HG03432 (cell line): Measurements from ENCODE around the gene BCL11B.
A peak's percentile ranks its signal among the peaks of the same experiment; 100 is the strongest.

Experiments
- ATAC-seq: cut with Tn5 transposase; IDR thresholded peaks from one replicate; pipeline ENCODE4 v1.9.1; 2021; ENCODE audit warnings: mild to moderate bottlenecking, moderate library complexity; ENCODE audit not compliant: unreplicated experiment

BCL11B gene

DNA sequence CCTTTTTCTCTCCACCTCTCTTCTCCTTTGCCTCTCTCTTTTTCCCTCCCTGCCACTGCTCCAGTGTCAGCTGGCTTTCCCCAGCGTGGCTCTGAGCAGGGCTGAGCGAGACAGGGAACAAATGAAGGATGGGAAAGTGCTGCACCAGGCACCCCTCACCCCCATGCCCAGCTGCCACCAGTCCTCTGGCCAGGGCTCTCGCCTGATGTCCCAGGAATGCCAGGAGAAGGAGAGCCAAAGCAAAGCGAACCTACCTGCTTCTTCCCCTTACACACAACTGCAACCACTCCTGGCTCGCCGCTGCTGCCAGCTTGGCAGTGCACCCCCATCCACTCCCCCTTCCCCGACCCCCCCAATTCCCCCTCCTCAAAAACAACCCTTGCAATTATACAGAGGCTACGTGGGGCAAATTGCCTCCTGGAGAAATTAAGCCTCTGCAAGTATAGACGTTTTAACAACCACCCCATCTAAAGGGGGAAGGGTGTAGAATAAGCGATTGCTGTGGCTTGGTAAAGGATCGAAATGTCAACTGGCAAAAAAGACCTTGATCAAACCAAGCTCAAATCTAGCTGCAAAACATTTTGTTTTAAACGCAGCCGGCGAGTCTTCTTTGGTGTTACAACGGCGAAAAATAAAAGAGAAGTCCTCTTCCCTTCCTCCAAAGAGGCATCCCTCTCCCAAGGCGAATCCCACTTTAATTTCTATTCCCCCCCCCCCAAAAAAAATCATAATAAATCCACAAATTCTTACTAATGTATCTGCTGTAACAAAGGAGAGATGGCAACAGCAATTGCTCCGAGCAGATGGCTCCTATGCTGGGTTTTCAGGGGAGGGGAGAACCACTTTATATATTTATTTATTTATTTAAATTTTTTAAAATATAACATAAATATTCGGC is 2.9 kb downstream of the BCL11B start:
- ATAC-seq: no peak

DNA sequence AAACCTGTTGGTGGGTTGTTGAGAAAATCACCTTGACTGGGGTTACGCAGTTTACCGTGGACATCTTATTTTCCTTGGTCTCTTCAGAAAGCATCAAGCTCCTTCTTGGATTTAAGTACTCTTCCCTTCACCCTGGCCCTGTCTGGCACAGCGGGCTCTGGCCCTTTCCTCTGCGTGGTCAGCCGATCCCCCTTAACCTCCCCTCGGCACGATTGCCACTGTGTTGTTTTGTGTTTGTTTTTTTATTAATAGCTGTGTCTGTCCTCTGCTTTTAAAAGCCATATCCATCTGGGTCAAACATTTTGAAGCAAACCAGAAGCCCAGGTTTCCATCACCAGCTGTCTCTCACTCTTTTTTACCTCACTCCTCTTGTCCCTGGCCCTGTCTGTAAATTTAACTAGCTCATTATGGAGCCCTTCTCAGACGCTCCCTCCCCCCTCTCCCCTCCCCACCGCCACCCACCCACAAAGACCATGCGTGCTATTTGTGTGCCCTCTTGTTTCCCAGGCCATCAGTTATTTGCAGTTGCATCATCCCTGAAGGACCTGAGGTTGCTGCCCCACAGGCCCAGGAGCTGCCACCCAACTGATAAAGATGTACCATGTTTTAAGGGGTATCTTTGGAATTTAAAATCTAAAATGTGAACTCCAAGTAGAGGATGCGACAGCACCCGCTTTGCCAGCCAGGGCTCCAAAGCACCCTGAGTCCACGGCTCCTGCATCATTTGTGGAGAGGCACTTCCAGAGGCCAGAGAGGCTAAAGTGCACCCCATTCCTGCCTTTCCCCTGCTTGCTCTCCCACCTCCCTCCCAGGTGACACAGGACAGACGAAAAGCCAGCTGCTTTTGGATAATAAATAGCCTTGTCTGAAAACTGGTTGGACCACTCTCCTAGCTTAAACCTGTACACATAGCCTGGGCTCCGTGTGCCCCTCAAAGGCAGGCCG is 3.9 kb downstream of the BCL11B start:
- no peak for ATAC-seq

DNA sequence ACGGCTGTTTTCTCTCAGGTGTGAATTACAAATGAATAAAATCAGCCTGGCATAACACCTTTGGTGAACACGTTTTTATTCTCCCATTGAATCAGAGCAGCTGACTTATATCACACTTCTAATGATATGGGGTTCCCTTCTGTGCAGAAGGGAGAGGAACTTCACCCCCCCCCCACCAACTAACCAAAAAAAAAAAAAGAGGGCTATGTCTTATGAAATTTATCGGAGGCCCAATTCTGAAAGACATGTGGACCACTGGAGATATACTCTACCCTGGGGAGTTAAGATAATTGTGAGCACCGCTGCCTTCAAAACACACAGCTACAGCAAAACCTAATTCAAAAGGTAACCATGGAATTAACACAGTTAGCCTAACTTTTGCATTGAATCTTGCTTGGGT is 4.6 kb downstream of the BCL11B start:
- no peak for ATAC-seq

DNA sequence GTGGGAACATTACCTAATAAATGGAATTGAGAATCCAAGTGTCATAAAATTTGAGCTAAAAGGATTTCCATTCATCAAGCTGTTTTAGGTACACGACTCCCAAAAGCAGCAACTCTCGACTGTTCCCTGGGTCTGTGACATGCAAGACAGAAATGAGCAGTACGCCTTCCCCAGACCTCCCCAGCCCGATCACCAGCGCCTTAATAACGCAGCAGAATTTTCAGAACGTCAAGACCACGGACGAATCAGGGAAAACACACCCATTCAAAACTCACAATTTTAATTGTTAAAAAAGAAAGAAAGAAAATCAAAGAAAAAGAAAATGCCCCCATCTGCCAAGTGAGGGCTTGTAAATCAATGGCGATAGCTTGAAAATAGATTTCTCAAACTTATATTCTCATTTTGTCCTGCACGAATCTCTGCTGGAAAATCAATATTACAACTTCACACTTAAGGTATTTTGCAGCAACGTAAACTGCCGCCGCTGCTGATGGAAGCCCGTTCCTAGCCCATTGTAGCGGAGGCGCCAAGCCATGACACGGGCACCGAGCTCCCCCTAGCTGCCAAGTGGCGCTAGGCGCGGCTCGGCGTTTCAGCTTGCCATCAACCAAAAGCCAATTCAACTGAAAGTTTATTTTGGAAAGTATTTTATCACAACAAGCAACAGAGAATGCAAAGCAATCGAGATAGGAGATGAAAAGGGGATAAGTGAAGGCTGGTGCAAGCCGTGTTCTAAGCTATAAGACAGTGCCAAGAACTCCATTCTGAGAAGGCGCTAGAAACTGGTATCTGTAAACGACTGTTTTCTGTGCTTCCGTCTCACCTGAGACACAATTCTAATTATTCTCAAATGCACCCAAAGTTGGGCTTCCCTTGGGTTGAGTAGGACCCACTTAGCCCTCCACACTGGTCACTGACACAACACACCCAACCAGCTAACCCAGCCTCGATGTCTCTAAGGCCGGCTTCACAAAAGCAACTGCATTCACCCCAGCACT is 5.5 kb downstream of the BCL11B start:
- ATAC-seq: peak; percentile 76

DNA sequence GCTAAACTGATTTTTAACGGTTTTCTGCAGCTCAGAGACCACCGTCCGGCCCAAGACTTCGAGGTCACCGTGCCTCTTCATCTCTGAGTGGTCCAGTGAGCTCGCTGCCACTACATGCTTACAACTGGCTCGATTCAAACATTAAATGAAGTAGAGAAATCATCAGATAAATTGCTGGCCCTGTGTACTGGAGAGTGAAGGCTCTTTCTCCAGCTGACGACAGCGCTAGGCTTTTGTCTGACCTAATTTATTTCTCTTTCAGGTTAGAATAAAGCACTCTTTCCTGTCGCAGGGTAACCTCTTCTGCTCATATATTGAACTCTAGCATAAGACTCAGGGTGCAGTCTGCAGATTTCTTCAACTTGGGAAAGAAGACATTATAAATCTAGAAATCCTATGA is 6.4 kb downstream of the BCL11B start:
- ATAC-seq: no peak

DNA sequence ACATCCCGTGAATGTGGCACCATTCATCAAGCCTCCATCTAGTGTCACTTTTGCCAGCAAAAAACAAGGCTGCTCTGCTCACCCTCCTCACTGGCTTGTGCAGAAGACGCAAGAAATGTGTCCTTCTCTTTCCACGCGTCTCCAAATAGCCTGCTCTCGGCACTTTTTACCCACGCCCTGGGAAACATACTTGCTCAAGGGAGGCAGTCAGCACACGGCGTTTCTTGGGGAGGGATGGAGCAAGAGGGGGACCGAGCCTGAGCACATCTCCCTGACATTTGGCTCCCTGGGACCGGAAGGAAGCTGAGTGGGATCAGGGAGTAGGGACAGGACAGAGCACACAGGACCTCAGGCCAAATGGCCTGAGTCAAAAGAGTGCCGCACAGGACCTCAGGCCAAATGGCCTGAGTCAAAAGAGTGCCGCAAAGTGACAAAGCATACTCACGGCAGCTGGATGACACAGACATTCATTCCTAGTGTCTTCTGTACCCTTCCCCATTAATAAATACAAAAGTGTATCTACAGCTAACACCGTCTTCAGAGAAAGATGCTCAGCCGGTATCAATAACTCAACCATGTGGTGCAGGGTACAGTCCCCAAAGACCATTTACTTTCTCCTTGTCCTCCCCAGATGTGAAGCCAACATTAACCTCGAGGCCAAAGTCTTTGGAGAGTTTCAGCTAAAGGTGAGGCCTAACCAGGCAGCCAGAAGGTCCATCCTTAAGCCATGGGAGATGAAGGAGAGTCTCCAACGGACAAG is 7.1 kb downstream of the BCL11B start:
- no peak for ATAC-seq

DNA sequence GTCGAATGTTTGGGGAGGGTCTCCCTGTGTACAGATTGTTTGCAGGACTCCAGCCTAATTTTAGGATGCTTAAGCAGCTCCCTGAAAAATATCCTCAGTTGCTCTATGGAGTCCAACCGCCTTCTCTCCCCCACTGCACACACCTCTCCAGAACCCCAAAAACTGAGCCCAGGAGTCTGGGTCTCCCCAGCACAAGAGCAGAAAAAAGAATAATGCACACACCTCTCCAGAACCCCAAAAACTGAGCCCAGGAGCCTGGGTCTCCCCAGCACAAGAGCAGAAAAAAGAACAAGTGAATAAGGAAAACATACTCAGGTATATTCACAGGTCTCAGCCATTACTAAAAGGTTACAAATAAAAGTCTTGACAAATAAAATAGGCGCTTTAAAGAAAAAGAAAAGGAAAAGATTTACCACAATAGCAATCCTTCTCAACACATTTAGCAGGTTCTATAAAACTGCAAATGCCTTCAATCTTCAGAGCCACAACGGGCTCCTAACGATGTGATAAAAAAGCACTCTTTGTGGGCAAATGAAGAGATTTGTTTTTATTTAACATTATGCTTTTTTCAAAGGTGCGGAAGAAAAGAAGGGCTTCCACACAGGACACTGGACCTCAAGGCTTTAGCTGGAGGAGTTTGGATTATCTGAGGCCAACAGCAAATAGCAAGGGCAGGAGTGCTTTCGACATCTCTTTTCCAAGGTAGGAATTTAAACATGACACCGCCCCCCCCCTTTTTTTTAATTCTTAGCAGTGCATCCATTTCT is 8.2 kb downstream of the BCL11B start:
- no peak for ATAC-seq

DNA sequence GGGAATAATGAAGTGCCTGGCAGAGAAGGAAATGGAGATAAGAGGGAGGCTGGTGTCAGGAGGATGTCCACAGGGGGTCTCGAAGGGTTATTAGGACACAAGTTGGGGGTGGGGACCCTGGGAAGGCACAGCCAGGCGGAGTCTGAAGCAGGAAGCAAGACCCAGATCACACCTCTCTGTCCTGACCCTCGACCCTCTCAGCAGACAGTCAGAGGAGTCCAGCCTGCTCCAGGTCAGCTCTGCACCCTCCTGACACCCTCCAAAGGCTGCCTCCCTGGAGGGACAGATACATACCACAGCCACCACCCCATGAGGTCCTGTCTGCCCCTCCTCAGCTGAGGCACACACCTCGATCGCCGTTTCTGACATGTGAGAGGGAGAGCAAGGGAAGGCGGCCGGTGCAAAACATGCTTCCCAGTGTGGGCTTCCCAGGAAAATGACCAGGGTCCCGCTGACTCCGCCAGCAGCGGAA is 9.0 kb downstream of the BCL11B start:
- ATAC-seq: no peak

DNA sequence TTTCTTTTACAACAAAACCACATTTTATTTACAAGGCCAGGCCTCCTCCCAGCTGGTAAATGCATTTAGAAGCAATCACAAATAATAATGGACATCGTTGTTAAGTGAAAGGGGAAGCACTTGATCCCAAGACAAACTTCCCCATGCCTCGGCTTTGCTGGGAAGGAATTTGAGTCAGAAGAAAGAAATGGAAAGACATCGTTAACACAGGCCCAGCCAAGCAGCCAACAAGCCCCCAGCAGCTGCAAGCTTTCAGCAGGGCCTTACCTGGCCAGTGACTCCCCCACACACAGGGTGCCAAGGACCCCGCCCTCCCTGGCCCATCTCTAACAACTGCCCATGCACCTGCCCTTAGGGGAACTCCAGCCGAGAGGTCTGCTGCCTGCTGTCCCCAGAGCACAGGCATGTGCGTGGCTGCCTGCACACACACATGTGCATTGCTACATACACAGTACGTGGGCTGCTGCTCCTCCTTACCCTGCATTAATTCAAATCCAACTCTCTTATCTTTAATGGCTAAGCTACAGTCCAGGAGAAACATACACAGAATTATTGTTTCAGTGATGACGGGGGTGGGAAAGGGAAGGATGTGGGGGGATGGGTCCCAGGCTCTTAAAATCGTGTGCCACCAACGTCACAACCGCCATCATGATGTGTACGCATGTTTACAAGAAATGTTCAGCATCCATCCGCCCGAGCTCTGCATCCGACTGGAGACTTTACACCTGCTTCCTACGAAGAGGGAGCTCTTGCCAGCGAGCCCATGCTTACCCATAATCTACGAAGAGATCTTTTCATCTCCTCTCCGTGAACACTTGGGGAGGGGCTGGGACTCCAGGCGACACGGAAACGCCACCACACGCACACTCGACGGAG is 9.8 kb downstream of the BCL11B start:
- ATAC-seq: no peak

DNA sequence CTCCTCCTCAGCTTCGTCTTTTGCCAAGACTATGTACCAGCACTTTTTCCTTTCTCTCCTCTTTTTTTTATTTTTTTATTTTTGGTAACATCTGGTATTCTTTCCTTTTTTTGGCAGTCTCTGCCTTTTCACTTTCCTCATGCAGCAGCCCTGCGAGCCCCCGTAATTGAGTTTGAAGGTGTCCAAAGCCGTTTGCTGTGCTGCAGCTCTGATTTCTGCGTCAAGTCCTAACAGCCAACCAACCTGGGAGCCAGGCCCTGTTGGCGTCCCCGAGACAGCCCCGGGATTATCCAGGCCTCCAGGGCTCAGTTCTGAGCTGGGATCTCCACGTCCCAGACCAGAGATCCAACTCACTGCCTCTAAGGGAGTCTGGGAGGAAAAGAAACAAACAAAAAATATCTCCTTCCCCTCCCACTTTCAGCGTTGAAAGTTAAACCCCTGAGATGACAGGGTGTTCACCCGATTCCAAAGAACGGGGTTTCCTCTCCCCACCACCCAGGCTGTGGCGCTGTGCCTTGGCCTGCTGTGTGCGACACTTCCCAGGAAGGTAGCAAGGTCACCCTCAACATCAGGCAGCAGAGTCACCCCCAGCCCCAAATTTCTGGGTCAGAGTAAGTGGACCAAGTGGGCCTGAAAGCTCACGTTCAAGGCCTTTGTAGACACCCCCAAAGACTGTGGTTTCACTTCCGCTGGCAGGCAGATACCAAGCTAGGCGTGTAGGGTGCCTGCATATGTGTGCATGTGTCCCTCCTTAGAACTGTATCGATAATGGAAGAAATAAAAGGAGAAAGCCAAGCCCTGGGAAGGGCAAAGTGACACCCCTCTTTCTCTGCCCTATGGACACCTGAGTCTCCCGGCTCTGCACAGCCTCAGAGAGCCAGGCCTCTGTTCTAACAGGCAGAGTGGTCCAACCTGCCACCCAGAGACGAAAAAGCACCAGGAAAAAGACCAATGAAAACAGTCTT is 11.1 kb downstream of the BCL11B start:
- ATAC-seq: no peak

DNA sequence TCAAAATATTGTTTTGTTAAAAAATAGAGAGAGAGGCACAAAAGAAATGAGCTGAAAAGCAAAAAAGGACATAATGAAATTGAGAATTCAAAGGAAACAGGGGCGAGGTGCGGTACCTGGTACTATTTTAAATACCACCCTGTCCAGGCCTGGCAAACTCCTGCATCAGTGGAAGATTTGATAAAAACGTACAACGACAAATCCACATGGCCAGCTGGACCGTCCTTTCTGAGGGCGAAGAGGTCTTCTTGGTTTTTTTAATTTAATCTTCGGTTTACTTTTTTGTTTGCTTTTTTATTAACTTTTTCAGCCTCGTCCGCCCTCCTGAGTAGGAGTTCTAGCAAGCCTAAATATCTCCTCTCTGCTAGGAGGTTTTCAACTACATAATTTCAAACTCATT is 11.9 kb downstream of the BCL11B start:
- ATAC-seq: no peak

DNA sequence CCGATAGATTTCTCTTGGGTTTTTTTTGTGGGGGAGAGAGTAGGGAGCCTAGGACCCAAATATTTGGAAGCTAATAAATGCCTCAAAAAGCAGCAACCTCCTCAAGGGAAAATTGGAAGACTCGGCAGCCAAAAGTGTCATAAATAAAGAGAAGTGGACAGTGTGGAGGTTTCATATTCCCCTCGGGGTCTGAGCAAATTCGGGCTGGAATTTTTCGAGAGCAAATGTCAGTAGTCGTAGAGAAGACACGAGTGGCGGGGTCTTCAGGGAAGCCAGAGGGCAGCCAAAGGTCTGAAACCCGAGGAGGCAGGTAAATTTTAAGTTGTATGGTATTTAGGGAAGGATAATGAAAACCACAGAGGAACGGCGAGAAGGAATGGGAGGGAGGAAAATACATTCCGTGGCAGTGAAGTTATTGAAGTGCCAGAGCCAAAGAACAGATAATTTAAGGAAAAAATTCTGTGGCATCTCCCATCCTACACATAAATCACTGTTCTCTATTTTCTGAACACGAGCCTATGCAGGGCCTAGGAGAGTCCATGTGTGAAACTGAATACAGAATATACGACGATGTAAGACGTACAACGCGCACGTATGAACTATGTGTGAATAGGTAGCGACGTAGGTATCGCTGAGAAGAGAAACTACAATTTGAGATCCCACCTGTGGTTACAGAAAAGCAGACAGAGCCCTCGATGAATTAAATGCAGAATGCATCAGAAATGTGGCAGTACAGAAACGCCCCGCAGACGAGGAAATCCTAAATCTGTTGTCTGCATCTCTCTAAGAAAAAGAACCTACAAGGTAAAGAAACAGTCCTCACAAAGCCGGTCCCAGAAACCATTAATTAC is 12.9 kb downstream of the BCL11B start:
- ATAC-seq: no peak

DNA sequence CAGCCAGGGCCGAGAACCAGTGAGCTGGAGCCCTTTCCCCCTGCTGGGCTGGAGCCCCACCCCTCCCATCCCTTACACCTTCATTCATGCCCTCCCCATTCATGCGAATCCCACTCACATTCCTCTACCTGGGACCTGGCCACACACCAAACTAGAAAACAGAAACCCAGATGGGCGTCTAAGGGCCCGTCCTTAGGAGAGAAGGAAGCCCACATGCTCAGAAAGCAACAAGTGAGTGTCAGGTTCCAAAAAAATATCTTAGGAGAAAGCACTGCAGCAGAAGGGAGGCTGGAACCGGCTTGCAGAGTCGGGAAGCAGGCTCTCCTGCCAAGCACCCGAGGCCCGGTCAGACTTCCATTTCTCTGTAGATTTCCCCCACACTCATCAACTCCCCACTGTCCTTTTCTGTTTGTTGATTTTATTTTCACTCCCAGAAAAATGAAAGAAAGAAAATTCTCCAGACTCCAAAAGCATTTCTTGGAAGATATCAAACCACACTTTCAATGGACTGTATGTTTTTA is 13.6 kb downstream of the BCL11B start:
- ATAC-seq: no peak

DNA sequence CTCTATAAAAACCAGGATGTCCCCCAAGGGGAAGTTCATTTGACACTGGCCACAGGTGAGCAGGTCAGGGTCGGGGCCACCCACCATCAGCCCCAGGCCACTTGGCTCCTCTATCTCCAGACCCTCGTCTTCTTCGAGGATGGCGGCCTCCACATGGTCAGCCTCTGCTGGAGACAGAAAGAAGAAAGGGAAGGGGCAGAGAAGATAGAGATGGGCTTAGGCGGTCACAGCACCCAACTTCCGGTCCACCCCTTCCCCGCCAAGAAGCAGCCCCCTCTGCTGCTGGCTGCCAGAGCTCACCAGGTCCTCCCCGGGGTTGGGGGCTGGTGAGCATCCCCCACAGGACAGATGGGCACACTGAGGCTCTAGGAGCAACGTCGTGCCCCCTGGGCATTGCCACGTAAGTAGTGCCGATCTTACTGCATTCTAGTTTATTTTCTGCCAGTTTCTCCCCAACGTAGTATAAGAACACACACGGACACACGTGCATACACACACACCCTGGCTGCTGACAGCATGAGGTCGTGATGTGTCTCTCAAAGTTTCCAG is 14.2 kb downstream of the BCL11B start:
- no peak for ATAC-seq

DNA sequence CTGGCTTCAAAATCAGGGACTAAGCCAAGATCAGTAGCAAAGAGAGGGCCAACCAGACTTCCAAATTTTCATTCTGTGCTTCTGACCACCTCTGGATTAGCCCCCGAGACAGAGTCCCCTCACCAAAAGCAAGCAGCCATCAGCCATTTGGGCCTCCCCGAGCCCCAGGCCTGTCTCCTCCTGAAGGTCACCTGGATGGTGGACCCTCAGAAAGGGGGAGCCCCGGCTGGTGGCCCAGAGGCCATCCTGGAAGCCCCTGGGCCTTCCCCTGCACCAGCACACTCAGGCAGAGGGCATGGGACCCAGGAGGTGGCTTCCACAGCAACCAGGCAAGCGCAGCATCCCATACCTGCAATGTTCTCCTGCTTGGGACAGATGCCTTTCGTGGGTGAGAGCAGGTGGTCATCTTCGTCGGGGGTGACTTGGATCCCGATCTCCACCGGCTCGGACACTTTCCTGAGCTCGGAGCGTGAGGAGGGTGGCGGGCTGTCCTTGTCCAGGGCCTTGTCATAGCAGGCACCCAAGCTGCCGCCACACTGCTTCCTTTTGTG is 14.8 kb downstream of the BCL11B start:
- no peak for ATAC-seq
